NK-92 (cell line): ENCODE measurements around the gene AGPAT3.

Experiments
- DNase-seq: peaks from one replicate; lab custom pipeline; 2025; ENCODE audit not compliant: unreplicated experiment; lab: John Stamatoyannopoulos, UW

Gene AGPAT3

DNA sequence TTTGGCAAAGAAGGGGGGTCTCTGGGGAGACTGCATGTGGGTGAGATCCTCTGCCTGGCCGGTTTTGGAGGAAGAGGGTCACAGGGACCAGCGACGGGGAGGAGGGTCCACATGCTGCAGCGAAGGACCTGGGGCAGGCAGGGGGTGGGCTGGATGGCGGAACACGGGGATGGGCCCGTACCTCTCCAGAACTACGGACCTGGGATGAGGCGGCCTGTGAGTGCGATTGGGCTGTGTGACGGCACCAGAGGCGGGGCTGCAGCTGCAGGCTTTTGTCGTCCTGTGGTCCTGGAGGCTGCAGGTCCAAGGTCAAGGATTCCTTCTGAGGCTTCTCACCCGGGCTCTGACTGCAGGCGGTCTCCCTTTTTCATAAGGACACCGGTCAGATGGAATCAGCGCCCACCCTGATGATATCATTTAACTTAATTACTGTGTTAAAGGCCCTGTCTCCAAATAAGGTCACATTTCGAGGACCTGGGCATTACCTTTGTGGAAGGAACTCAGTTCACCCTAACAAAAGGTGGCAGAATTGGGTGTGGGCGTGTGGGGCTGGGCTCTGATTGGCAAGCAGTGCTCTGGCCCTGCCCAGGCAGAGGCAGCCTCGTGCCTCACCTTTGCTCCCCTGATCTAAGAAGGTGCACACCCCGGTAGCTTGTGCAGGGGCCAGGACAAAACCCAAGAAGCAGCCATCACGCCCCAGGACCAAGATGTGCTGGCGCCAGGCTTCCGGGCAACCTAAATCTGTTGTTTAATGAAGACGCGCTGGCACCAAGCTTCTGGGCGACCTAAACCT lies 87.1 kb downstream of the AGPAT3 start:
- DNase-seq: no peak

DNA sequence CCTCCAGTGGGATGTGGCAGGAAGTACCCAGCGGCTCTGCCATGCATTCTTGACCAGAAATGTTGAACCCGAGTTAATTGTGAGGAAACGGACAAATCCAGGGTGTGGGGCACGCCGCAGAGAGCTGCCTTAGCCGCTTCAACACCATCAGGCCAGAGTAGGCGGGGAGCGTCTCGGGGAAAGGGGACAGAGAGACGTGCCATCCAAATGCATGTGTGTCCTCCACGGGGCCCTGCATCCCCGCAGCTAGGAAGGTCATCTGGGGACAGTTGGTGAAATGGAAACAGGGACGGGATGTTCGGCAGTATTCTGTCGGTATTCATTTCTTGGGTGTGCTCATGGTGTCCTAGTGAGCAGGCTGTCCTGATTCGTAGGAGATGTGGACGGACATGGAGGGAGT lies 88.0 kb downstream of the AGPAT3 start:
- DNase-seq: no peak

DNA sequence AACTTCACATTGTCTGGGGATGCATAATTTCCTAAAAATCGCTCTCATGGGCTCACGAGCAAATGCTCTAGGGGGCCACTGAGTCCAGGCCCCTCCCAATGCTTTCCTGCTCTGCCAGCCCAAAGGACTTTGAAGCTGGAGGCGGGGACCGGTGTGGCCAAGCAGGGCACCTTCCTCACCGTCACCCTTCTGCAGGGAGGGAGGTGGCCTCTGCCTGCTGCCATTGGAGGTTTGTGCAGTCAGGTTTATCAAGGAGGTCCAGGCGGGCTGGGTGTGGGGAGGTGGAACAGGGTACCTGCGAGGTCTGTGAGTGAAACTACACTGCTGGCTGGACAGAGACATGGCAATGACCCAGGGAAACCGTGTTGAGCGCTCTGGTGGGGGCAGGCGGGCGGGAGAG lies 89.0 kb downstream of the AGPAT3 start:
- DNase-seq: no peak

DNA sequence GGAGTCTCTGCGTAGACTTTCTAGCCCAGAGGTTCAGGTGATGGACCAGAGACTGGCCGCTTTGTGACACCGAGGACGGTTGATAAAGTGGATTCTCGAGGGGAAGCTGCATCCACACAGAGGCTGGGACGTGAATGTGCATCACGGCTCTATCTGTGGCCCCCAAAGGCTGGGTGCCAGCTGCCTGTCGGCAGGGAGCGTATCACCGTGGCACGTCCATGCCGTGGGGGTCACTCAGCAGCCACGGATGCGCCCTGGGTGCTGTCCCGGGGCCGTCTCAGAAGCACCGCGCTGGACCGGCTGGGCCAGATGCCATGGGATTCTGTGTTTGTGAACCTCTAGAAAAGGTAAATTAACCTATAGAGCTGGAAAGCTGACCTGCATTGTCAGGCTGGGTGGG lies 89.9 kb downstream of the AGPAT3 start:
- no peak for DNase-seq

DNA sequence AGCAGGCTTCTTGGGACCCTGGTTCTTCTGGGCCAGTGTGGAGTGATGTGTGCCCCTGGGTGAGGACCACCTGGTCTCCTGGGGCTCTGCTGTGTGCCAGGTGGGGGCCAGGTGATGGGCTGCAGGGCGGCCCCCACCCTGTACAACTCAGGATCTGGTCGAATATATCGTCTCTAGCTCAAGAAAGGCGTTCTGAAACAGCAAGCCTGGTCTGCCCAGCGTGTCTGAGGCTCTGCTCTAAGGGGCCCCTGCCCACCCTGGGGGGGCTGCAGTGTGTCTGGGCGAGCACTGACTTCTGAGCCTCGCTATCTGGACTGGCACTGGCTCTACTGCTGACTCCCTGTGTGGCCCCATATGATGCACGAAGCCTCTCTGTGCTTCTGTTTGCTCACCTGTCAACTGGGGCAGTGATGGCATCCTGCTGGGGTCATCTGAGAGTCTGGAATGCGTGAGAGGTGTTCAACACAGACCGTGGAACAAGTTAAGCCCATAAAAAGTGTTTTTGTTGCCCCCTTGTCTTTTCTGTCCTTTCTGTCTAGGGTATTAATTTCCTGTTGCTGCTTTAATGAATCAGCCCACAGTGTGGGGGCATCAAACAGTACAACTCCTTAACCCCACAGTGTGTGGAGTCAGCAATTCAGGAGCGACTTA lies 91.1 kb downstream of the AGPAT3 start:
- DNase-seq: no peak

DNA sequence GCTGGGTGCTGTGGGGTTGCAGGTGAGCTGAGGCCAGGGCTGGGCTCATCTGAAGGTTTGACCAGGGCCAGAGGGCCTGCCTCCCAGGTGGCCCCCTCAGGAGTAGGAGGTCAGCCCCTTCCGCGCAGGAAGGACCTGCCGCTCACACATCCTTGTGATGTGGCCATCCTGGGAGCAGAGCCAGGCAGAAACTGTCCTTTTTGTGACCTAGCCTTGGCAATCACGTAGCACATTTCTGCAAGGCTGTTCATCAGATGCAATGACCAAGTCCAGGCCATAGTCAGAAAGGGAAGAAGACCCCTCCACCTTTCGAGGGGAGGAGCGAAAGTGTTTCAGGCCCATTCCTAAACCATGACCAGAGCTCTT lies 91.6 kb downstream of the AGPAT3 start:
- no peak for DNase-seq

DNA sequence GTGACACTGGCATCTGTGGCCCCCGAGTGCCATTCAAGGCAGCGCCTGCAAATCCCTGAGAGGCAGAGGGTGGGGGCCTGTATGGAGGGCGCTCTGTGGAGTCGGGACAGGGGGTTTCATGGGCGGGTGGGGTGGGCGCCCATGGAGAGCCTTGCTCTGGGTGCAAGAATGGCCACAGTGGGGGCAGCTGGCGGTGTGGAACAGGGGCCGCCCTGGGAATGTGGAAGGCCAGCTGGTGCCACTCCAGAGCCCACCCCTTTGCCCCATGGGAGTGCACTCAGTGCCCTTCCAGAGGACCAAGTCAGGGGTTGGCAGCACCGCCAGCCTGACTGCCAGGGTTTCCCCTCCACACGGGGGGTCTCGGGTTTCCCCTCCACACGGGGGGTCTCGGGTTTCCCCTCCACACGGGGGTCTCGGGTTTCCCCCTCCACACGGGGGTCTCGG lies 92.1 kb downstream of the AGPAT3 start:
- no peak for DNase-seq

DNA sequence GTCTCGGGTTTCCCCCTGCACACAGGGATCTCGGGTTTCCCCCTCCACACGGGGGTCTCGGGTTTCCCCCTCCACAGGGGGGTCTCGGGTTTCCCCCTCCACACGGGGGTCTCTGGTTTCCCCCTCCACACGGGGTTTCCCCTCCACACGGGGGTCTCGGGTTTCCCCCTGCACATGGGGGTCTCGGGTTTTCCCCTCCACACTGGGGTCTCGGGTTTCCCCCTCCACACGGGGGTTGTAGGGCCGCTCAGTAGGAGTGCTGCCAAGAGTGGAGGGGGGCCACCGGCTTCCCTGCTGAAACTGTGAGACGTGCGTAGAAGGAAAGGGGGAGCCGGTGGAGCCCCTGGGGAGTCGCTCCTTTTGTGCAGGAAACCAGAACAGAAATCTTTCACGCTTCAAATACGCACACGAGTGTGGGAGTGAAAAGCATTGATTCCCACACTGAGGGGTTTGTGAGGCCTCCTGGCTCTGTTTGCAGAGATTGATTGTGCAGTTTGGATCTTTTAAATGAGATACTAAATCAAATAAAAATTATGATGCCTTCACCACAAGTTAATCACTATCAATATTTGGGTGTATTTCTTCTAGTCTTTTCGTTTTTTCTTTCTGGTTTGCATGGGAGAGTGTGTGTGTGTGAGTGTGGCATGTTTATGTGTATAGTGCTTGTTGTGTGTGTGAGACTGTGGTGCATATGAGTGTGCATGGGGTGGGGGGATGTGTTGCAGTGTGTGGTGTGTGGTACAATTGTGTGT lies 92.8 kb downstream of the AGPAT3 start:
- no peak for DNase-seq

DNA sequence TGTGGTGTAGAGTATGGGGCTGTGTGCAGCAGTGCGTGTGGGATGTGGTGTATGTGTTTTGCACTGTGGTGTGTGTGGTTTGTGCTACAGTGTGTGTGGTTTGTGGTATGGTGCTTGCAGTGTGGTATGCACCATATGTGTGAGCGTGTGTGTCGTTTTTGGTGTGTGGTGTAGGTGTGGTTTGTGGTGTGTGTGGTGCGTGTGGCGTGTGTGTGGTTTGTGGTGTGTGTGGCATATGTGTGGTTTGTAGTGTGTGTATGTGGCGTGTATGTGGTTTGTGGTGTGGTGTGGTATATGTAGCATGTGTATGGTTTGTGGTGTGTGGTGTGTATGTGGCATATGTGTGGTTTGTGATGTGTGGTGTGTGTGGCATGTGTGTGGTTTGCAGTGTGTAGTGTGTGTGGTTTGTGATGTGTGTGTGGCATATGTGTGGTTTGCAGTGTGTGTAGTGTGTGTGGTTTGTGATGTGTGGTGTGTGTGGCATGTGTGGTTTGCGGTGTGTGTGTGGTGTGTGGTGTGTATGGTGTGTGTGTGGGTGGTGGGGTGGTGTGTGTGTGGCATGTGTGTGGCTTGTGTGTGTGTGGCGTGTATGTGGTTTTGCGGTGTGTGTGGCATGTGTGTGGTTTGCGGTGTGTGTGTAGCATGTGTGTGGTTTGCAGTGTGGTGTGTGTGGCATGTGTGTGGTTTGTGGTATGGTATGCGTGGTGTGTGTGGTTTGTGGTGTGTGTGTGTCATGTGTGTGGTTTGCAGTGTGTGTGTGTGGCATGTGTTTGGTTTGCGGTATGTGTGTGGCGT lies 93.5 kb downstream of the AGPAT3 start:
- DNase-seq: no peak

DNA sequence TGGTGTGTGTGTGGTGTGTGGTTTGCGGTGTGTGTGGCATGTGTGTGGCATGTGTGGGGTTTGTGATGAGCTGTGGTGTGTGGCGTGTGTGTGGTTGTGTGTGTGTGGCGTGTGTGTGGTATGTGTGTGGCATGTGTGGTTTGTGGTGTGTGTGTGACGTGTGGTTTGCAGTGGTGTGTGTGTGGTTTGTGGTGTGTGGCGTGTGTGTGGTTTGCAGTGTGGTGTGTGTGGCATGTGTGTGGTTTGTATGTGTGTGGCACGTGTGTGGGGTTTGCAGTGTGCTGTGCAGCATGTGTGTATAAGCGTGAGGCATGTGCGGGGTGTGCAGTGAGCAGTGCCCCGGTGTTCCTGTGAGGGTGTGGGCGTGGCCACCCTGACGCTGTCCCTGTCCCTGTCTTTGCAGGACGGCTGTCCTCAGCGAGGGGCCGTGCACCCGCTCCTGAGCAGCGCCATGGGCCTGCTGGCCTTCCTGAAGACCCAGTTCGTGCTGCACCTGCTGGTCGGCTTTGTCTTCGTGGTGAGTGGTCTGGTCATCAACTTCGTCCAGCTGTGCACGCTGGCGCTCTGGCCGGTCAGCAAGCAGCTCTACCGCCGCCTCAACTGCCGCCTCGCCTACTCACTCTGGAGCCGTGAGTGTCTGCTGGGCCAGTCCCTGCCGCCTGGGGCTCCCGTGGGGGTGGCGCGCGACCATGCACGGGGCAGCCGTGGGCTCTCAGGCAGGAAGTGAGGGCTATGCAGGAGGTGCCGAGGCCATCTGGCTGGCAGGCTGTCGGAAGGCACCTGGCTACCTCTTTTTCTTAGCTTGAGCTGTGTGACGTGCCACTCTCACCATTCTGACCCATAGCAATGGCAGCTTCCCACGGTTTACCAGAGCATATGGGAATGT lies 94.5 kb downstream of the AGPAT3 start:
- no peak for DNase-seq

DNA sequence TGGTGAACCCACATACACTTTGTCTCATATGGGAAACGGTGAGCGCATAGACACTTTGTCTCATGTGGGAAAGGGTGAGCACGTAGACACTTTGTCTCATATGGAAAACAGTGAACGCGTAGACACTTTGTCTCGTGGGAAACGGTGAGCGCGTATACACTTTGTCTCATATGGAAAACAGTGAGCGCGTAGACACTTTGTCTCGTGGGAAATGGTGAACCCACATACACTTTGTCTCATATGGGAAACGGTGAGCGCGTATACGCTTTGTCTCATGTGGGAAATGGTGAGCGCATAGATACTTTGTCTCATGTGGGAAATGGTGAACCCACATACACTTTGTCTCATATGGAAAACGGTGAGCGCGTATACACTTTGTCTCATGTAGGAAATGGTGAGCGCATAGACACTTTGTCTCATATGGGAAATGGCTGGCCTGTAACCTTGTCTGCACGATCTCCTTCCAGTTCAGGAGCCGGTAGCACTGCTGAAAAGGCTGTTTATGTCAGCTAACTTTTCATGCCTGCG lies 96.4 kb downstream of the AGPAT3 start:
- DNase-seq: no peak

DNA sequence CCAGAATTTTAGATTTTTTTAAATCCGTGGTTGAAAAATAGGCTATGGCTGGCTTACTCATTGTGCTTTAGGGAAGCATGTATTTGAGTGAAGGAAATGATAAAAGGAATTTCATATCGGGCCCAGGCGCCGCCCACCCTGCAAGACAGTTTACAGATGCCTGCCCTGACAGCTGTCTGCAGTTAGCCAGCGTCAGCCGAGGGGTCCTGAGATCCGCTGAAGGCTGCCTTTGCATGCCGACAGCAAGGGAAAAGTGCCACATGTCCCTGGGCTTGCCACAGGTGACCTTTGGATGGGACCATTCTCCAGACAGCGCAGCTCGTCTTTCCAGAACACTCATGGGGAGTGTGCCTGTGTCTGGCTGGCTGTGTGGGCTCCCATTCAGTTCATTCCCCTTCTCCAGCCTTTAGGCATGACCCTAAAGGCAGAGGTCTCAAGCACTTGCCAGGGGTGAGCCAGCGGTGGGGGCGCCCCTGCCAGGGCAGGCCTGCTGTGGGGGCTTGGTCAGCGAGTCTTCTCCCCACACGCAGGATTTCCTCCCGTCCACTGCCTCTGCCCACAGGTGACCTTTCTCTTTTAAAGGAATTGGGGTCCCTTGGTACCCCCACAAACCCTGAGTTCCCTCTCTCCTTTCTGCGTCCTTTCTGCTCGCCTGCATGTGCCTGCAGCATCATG lies 101.0 kb downstream of the AGPAT3 start:
- DNase-seq: no peak

DNA sequence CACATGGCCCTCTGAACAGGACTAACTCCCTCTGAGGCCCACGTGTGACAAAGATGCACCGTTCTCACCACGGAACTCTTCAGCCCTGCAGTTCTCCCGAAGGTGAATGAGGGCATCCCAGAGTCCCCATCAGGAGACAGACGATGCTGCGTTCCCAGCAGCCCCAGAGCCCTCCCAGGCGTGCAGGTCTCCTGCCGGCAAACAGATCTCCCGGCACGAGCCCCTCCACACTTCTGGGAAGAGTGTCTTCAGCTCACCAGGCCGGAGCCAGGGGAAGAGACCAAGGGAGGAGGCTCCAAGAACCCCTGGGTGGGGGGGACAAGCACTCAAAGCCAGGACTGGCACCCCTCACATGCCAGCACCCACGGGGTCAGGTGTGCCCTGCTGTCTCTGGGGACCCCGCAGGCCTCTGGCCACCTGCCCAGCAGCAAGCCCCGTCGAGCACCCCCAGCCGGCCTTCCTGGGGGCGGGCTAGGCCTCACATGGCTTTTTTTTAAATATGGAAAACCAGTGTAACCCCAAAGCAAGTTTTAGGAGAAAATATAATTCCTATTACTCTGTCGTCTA lies 102.0 kb downstream of the AGPAT3 start:
- DNase-seq: no peak

DNA sequence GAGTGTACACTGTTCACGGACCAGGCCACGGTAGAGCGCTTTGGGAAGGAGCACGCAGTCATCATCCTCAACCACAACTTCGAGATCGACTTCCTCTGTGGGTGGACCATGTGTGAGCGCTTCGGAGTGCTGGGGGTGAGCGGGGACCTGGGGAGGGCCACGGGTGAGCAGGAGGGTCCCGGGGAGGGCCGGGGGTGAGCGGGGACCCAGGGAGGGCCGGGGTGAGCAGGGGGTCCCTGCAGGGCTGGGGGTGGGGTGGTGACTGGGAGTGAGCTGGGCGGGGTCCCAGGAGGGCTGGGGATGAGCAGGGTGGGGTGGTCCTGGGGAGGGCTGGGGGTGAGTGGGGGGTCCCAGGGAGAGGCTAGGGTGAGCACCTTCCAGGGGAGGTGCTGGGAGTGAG lies 103.0 kb downstream of the AGPAT3 start:
- no peak for DNase-seq

DNA sequence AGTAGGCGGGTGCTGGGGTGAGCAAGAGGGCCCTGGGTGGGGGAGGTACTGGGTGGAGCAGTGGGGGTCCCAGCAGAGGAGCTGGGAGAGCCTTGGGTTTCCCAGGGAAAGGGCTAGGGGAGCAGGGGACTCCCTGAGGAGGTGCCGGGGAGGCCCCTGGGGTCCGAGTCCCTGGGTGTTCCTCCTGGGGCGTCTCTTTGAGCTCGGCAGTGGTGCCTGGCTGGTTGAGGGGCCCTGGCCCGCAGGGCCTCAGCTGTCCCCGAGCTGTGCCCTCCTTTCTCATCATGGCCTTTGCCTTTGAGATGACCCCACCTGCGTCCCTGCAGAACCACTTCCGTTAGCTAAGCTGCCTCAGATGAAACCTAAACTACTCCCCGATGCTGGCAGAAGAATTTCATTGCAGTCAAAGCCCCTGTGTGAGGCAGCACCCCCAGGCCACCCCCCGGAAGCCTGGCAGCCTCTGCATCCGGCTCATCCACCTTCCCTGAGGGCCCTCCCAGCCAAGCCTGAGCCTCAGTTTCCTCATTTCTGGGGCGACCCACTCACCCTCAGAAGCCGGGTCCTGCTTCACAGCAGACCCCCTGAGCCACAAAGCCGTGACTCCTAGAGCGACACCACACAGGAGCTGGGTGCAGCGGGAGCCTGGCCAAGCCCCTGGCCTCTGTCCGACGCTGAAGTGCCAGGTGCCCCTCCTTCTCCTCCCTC lies 103.5 kb downstream of the AGPAT3 start:
- no peak for DNase-seq

DNA sequence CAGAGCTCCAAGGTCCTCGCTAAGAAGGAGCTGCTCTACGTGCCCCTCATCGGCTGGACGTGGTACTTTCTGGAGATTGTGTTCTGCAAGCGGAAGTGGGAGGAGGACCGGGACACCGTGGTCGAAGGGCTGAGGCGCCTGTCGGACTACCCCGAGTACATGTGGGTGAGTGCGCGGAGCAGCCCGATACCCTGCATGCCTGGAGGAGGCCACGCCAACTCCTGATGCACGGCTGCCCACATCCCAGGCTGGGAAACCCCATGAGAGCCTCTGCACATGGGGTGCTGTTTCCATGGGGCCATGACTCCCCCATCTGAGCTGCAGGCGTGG lies 104.1 kb downstream of the AGPAT3 start:
- DNase-seq: no peak

DNA sequence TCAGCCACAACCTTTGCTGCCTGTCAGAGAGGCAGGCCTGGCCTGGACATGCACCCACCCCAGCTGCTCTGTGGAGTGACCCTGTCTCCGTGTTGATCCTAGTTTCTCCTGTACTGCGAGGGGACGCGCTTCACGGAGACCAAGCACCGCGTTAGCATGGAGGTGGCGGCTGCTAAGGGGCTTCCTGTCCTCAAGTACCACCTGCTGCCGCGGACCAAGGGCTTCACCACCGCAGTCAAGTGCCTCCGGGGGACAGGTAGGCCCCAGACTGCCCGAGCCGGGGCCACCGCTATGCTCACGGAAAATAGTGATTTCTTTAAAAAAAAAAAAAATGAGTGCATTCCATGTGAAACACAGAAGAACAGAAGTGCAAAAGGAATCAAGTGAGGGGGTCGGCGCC lies 105.5 kb downstream of the AGPAT3 start:
- DNase-seq: no peak

DNA sequence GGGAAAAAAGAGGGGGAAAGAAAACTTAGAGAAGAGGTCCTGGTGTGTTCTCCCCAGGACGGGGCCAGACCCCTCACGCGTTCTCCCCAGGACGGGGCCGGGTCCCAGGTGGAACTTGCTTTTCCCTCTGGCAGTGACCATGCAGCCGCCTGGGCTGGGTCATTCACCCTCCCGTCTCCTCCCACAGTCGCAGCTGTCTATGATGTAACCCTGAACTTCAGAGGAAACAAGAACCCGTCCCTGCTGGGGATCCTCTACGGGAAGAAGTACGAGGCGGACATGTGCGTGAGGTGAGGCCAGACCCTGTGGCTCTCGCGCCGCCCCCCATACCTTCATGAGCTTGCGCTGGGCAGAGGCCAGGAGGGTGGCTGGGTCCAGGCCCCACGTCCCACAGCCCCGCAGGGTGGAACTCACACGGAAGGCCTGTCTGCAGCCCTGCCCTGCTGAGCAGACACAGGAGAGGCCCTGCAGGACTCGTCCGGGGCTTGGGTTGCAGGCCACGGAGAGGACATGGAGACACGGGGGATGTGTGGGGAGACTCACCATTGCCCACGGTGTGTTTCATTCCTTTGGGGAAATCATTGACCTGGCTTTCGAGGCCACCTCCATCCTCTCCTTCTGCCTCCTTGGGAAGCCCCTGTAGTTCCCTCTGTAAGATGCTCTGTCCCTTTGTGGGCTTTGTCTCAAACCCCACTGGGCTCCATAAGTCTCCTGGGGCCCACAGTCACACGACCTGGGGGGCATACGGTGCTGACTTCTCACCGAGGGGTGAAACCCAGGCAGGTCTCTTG lies 106.4 kb downstream of the AGPAT3 start:
- DNase-seq: no peak
